Measurements from ENCODE around the gene PCTP. TPM values are rescaled to one million over a fixed set of nuclear protein-coding genes. Genes with fewer than 3 reads are reported as not detected.

Gene PCTP
- total RNA-seq, 2 experiments from 2014 or later = 9.3 to 9.8 TPM

DNA sequence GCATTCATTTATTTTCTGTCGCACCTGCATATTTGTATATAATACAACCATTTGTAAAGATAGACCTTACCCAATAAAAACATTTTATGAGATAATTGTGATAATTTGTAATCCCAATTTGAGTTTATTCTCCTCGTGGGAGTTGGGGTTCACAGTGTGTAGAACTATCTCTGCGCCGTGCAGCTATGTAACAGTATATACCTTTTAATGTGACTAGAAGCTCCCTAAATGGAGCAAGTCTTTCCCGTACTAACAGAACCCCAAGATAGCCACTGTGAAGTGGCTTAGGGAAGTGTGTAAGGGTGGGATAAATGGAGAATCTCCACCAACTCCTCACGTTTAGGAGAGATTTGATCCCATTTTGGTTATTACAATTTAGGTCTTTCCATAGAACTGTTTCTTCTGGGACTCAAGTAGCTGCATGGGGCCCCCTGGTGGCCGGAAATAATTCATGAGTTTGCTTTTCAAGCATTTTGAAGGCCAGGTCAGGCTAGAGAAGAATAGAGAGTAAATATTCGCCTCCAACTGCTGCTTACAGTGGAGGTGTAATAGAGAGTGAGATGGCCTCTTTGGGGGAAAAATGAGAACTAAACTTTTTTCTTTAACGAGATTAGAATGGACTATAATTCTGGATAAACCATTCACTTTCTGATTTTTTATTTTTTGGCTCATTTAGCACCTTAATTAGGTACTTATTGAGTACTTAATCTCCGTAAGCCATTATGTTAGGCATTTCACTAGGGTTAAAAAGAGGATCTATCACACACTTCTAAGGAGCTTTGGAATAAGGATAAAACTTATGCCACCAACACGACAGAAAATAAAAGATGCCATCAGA lies 32.7 kb upstream of the PCTP start:
- Mint-ChIP-seq H3K36me3 (no peaks in the 10 kb centered on the region), H3K4me3 (no peak overlapping the region), H3K9me3 (no peaks in the 10 kb centered on the region), H3K4me1 (ENCODE audit: low read depth) (no peaks in the 10 kb centered on the region), H3K27me3 (peaks cover 25% of the 10 kb centered on the region), H3K27ac (no peak overlapping the region)
- DNase-seq = peak; percentile 74
- ChIA-PET POLR2A (no interaction called here), CTCF (interaction anchor here (0.6 to 8.0 kb wide), 30 partner anchors 11 to 745 kb away, joined by 3 to 116 read pairs (median 4); partner anchors contain the start of gene PCTP)
- intact Hi-C loops (cut with micrococcal nuclease) = loop anchor here (1.0 to 5.0 kb wide), 3 partner anchors 91 to 192 kb away; no protein-coding TSS in a partner anchor

DNA sequence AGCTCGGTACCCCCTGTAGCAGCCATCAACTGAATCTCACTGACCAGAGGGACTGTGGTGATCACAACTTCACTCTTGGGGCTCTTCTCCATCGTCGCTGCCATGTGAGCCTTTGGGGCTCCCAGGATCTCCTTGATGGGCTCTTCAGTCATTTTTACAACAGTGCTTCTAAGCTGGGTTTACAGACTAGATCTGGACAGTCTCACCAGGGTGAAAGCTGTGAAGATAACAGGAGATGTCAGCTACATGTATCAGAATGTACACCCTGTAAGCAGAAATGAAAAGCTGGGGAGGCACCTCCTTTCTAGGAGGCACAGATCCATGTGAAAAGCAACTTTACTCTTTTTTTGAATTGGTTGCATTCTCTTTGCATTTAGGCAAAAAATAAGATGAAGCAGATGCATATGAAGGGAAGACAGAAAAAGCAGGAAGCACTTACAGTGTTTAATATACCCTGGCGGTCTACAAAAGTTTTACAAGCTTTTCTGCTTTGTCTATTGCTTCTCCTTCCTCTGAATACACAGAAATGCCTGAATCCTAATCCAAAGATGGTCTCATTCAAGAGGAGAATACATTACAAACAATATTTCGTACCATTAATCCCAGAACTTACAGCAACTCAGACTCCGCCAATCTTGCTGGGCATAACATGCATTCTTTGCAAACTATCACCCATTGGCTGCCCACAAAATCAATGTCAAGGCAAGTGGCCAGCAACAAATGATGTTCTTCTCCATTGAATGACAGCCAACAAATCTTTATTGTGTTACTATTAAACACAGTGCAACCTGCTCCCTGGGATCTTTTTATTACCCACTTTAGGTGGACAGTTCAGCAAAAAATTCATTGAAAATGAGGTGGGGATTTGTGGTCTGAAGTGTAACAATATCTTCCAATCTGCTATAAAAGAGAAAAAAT lies 29.7 kb upstream of the PCTP start:
- Mint-ChIP-seq H3K9me3 (no peaks in the 10 kb centered on the region), H3K27me3 (peaks cover 42% of the 10 kb centered on the region), H3K4me3 (no peak overlapping the region), H3K27ac (no peak overlapping the region), H3K36me3 (no peaks in the 10 kb centered on the region), H3K4me1 (ENCODE audit: low read depth) (no peaks in the 10 kb centered on the region)
- DNase-seq = no peak
- CTCF ChIA-PET = interaction anchor here (0.7 to 8.0 kb wide), 5 partner anchors 8 to 1059 kb away, joined by 3 to 116 read pairs (median 3); partner anchors contain the start of gene PCTP
- POLR2A ChIA-PET = no interaction called here
- intact Hi-C loops (cut with micrococcal nuclease) = no loop called here

DNA sequence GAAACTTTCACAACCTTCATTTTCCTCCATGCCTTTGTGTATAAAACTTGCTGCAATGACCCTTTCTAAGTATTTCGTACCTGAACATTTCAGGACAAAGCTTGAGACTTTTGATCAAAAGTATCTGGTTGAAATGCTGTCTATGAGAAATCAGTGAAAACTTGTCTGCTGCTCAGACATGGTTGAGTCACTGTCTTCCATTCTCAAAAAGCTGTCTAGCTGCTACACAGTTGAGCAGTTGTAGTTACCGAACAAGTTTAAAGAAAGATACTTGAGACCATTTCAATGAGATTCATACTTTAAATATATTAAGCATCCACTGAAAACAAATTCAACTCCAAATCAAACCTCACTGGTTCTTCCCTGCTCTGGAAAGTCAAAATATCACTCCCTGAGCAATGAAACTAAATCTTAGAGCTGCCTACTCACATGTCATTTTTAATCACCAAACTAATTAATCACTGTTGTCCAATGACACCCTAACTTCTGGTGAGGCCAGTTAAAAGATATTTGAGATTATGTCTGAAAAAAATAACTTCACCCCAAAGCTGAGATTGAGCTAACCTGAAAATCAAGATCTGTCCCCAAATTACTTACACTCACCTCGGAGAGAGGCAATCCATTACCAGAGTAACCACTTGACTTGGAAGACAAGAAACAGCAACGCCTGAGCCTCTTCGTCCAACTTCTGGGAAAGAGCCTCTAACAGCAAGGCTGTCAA lies 28.7 kb upstream of the PCTP start:
- no peak overlapping the region for H3K4me3 Mint-ChIP-seq
- H3K36me3 Mint-ChIP-seq = no peaks in the 10 kb centered on the region
- no peak overlapping the region for H3K27ac Mint-ChIP-seq
- ChIA-PET POLR2A (no interaction called here), CTCF (interaction anchor here (0.7 to 8.0 kb wide), 3 partner anchors 9 to 196 kb away, joined by 3 to 116 read pairs (median 13); no protein-coding TSS in a partner anchor)
- no peaks in the 10 kb centered on the region for H3K4me1 Mint-ChIP-seq (ENCODE audit: low read depth)
- peaks cover 50% of the 10 kb centered on the region for H3K27me3 Mint-ChIP-seq
- intact Hi-C loops (cut with micrococcal nuclease) = no loop called here
- no peaks in the 10 kb centered on the region for H3K9me3 Mint-ChIP-seq
- DNase-seq = no peak

DNA sequence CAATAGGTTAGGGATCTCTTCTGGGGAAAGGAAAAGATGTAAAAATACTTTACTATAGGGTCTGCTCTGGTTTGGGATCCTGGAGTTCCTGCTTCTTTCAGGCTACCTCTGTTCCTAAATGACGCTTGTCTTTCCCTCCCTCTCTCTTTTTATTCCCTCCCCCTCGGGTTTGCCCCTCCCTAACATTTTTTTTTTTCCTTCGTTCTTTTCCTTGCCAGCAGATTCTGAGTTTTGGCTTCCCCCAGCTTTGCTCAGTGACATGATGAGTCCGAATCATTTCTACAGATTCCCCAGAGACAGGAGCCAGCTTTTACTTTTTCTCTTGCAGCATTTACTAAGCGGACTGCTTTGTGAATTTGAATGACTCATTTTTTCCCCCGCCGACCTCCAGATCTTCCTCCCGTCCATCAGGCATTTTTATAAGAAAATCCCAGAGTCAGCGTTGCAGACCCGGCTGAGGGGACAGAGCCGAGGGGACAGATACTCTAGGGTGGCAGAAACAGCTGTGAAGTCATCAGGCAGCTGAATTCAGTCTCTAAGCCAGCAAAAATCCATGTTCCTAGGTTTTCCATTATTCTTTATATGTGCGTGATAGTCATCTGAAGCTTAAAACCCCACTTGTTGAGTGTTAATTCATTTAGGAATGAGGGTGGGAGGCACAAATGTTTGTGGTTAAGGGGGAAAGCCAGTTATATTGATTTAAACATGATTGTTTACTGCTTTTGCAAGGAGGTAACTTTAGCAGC lies 27.9 kb upstream of the PCTP start, which contains the start of gene TMEM100:
TSS of gene TMEM100 (minus strand) at position 123 of the 746 bp plus-strand sequence. CDS start 1,794 bp downstream, outside the sequence.
- no peaks in the 10 kb centered on the region for H3K4me1 Mint-ChIP-seq (ENCODE audit: low read depth)
- H3K27ac Mint-ChIP-seq = no peak within 1 kb of the TSS
- H3K36me3 Mint-ChIP-seq = no peaks in the 10 kb centered on the region
- ChIA-PET CTCF (interaction anchor here (2.9 to 8.0 kb wide), 2 partner anchors 12 to 197 kb away, joined by 13 to 116 read pairs; no protein-coding TSS in a partner anchor), POLR2A (no interaction called here)
- no peak for DNase-seq
- intact Hi-C loops (cut with micrococcal nuclease) = no loop called here
- H3K9me3 Mint-ChIP-seq = no peaks in the 10 kb centered on the region
- no peak within 1 kb of the TSS for H3K4me3 Mint-ChIP-seq
- H3K27me3 Mint-ChIP-seq = peaks cover 56% of the 10 kb centered on the region

DNA sequence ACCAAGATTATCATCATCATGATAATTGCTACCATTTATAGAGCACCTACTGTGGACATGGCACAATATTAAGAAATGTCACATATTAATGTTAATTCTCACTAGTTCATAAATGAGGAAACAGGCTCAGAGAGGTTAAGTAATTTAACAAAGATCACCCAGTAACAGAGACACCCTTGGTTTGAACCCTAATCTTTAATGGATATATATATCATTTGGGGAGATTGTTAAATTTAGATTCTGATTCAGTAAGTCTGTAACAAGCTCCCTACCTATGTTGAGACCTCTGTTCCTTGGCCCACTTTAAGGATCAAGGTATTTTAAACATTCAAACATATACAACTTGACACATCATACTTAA lies 27.4 kb upstream of the PCTP start:
- H3K4me1 Mint-ChIP-seq (ENCODE audit: low read depth) = no peaks in the 10 kb centered on the region
- no peak overlapping the region for H3K4me3 Mint-ChIP-seq
- no peak for DNase-seq
- H3K27ac Mint-ChIP-seq = no peak overlapping the region
- POLR2A ChIA-PET = no interaction called here
- CTCF ChIA-PET = interaction anchor here (0.7 to 2.9 kb wide), 3 partner anchors 12 to 121 kb away, joined by 3 to 13 read pairs (median 3); no protein-coding TSS in a partner anchor
- no peaks in the 10 kb centered on the region for H3K9me3 Mint-ChIP-seq
- intact Hi-C loops (cut with micrococcal nuclease) = no loop called here
- peaks cover 57% of the 10 kb centered on the region for H3K27me3 Mint-ChIP-seq
- no peaks in the 10 kb centered on the region for H3K36me3 Mint-ChIP-seq

DNA sequence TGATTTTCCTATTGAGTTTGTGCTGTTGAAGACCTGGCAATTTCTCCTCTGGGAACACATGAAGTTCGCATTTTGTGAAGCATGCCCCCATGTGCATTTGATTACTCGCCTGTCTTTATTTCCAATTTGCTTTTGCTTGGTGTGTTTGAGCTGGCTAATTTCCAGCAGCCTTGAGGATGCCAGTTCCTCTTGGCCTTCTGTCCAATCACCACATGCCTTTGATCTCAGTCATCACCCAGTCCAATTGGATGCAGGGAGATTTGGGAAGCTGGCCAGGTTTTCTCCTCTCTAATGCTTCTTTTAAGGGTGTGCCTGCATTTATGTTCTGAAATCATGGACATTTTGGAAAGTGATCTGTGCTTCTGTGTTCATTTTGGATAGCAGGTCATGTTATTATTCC lies 24.4 kb upstream of the PCTP start:
- no peaks in the 10 kb centered on the region for H3K36me3 Mint-ChIP-seq
- intact Hi-C loops (cut with micrococcal nuclease) = no loop called here
- no peaks in the 10 kb centered on the region for H3K9me3 Mint-ChIP-seq
- no peaks in the 10 kb centered on the region for H3K4me1 Mint-ChIP-seq (ENCODE audit: low read depth)
- ChIA-PET POLR2A (no interaction called here), CTCF (no interaction called here)
- no peak overlapping the region for H3K4me3 Mint-ChIP-seq
- no peak overlapping the region for H3K27ac Mint-ChIP-seq
- no peak for DNase-seq
- peaks cover 61% of the 10 kb centered on the region for H3K27me3 Mint-ChIP-seq

DNA sequence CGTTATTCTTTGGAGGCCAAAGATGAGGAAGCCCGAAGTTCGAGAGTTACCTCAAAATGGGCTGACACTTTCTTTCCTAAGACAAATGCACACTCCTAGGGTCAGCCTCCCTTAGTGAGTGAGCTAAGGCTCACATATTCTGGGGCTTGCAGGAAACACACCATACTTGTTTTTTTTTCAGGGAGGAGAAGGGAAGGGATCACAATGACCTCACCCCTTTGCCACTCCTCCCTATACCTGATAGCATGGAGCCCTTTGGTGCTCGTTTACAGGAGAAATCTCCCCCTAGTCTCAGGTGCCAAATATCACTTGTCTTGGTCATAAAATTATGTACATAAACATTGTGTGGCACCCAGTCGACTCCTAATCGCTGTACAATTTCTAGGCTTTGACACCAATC lies 23.6 kb upstream of the PCTP start:
- no peak overlapping the region for H3K27ac Mint-ChIP-seq
- no peaks in the 10 kb centered on the region for H3K4me1 Mint-ChIP-seq (ENCODE audit: low read depth)
- no peaks in the 10 kb centered on the region for H3K36me3 Mint-ChIP-seq
- ChIA-PET POLR2A (no interaction called here), CTCF (interaction anchor here (1.7 kb wide), 1 partner anchor 201 kb away, joined by 8 read pairs; no protein-coding TSS in a partner anchor)
- H3K4me3 Mint-ChIP-seq = no peak overlapping the region
- H3K9me3 Mint-ChIP-seq = no peaks in the 10 kb centered on the region
- peaks cover 66% of the 10 kb centered on the region for H3K27me3 Mint-ChIP-seq
- no peak for DNase-seq
- intact Hi-C loops (cut with micrococcal nuclease) = no loop called here

DNA sequence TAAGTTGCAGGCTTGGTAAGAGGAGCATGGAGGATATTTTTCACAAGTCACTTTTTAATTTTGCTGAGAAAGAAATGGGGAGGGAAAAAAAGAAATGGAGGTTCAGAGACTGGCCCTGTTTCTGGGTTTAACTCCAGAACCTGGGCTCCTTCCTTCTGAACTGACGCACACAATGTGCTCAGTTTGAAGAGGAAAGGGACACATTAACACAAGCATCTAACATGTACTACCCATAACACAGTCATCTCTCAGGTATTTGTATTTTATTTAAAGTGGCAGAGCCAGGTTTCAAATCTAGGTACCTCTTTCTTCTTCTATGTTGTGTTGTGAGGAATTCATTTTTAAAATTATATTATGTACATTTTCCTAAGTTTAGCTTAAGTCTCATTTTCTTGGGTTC lies 22.9 kb upstream of the PCTP start:
- POLR2A ChIA-PET = no interaction called here
- H3K9me3 Mint-ChIP-seq = no peaks in the 10 kb centered on the region
- no peak overlapping the region for H3K4me3 Mint-ChIP-seq
- no peak for DNase-seq
- no peaks in the 10 kb centered on the region for H3K4me1 Mint-ChIP-seq (ENCODE audit: low read depth)
- H3K27me3 Mint-ChIP-seq = peaks cover 65% of the 10 kb centered on the region
- H3K27ac Mint-ChIP-seq = no peak overlapping the region
- no peaks in the 10 kb centered on the region for H3K36me3 Mint-ChIP-seq
- intact Hi-C loops (cut with micrococcal nuclease) = no loop called here
- CTCF ChIA-PET = interaction anchor here (1.0 to 1.7 kb wide), 3 partner anchors 42 to 202 kb away, joined by 3 to 8 read pairs (median 3); no protein-coding TSS in a partner anchor

DNA sequence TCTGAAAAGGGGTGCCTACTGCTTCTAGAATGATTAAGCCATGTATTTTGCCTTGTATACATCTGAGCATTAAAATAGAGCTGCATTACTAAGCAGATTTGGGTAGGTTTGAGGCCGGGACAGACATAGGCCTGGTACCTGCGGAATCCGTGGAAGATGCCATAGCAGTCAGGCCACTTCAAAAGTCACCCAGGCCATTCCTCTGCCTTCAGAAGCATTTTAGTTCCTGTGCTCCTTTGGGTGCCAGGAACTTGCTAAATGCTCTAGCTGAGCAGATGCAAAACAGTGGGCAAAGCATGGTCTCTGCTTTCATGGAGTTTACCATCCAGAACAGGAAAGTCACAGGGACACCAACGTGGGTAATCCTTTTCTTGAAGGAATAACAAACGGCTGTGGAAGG lies 22.5 kb upstream of the PCTP start:
- Mint-ChIP-seq H3K36me3 (no peaks in the 10 kb centered on the region), H3K4me1 (ENCODE audit: low read depth) (peaks cover 4% of the 10 kb centered on the region), H3K27me3 (peaks cover 64% of the 10 kb centered on the region), H3K4me3 (no peak overlapping the region), H3K9me3 (no peaks in the 10 kb centered on the region), H3K27ac (no peak overlapping the region)
- ChIA-PET POLR2A (no interaction called here), CTCF (interaction anchor here (1.0 to 1.7 kb wide), 3 partner anchors 41 to 202 kb away, joined by 3 to 8 read pairs (median 3); no protein-coding TSS in a partner anchor)
- intact Hi-C loops (cut with micrococcal nuclease) = no loop called here
- no peak for DNase-seq

DNA sequence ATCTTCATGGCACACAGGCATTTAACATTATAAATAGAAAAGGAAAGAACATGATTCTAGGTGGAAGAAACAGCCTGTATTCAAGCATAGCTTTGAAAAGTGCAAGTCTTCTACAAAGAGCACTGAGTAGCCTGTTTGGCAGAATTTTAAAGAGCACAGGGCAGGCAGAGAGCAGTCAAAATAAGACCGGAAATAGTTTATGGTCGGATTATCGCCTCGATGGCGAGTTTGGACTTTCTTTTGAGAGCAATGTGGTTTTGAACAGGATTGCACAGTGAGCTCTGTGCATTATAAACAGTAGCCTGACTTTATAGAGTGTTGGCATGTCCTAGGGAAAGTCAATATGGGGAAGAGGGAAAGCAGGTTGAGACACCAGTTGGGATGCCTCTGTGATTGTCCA lies 22.0 kb upstream of the PCTP start:
- Mint-ChIP-seq H3K27me3 (peaks cover 67% of the 10 kb centered on the region), H3K4me3 (no peak overlapping the region), H3K9me3 (no peaks in the 10 kb centered on the region), H3K4me1 (ENCODE audit: low read depth) (peaks cover 8% of the 10 kb centered on the region), H3K36me3 (no peaks in the 10 kb centered on the region), H3K27ac (no peak overlapping the region)
- intact Hi-C loops (cut with micrococcal nuclease) = no loop called here
- DNase-seq = no peak
- POLR2A ChIA-PET = no interaction called here
- CTCF ChIA-PET = interaction anchor here (0.6 to 1.7 kb wide), 3 partner anchors 41 to 203 kb away, joined by 3 to 8 read pairs (median 3); no protein-coding TSS in a partner anchor

DNA sequence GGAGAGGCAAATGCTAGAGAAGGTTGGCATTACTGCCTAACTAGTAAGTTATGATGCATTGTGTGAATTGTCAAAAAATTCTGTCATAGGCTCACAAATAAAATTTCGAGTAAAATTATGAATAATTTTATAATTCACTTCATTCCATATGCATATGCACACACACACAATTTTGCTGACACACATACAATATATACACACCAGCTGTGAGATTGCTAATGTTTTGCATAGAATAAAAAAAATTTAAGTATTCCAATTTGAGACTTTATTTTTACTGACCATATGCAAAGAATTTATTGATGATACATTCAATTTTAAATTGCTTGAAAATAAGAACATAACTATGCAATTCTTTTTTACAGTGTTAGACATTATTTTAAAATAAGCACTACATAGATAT lies 21.4 kb upstream of the PCTP start:
- Mint-ChIP-seq H3K36me3 (no peaks in the 10 kb centered on the region), H3K4me3 (no peak overlapping the region), H3K4me1 (ENCODE audit: low read depth) (peaks cover 14% of the 10 kb centered on the region), H3K27ac (no peak overlapping the region), H3K9me3 (no peaks in the 10 kb centered on the region), H3K27me3 (peaks cover 70% of the 10 kb centered on the region)
- CTCF ChIA-PET = interaction anchor here (0.6 to 1.8 kb wide), 2 partner anchors 11 to 40 kb away, joined by 3 to 7 read pairs; no protein-coding TSS in a partner anchor
- DNase-seq = no peak
- POLR2A ChIA-PET = no interaction called here
- intact Hi-C loops (cut with micrococcal nuclease) = no loop called here

Data from activated CD4-positive, alpha-beta memory T cell treated with anti-CD3 and anti-CD28 coated beads for 36 hours (primary cell).